Measurements from ENCODE around the gene PLPPR1. TPM values are rescaled to one million over a fixed set of nuclear protein-coding genes. Genes with fewer than 3 reads are reported as not detected.

The PLPPR1 gene
- total RNA-seq, 1 donor from 2014 or later, result 6.3 TPM

GRCh38 chr9:101072259-101072658 lies 43.7 kb downstream of the PLPPR1 start:
- Histone ChIP-seq H3K27me3 (ENCODE audit: control insufficient read depth in 3 of 3, insufficient read depth in 3 of 3, low read length in 3 of 3) (no peaks in the 10 kb centered on the region), H3K27ac (ENCODE audit: low read depth, low read length) (no peak overlapping the region), H3K4me3 (ENCODE audit: low read length in 3 of 3) (no peak overlapping the region), H3K9ac (ENCODE audit: low read depth in 1 of 3, low read length in 3 of 3) (no peak overlapping the region), H3K9me3 (ENCODE audit: control insufficient read depth in 3 of 3, low read length in 3 of 3) (no peaks in the 10 kb centered on the region), H3K36me3 (ENCODE audit: control insufficient read depth in 3 of 3, insufficient read depth in 3 of 3, low read length in 3 of 3) (no peaks in the 10 kb centered on the region), H3K4me1 (ENCODE audit: control insufficient read depth in 3 of 3, insufficient read depth in 3 of 3, low read length in 3 of 3) (no peaks in the 10 kb centered on the region)

GRCh38 chr9:101073122-101073521 lies 44.6 kb downstream of the PLPPR1 start:
- Histone ChIP-seq H3K36me3 (ENCODE audit: control insufficient read depth in 3 of 3, insufficient read depth in 3 of 3, low read length in 3 of 3) (no peaks in the 10 kb centered on the region), H3K27me3 (ENCODE audit: control insufficient read depth in 3 of 3, insufficient read depth in 3 of 3, low read length in 3 of 3) (no peaks in the 10 kb centered on the region), H3K9ac (ENCODE audit: low read depth in 1 of 3, low read length in 3 of 3) (no peak overlapping the region), H3K27ac (ENCODE audit: low read depth, low read length) (no peak overlapping the region), H3K4me3 (ENCODE audit: low read length in 3 of 3) (no peak overlapping the region), H3K4me1 (ENCODE audit: control insufficient read depth in 3 of 3, insufficient read depth in 3 of 3, low read length in 3 of 3) (no peaks in the 10 kb centered on the region), H3K9me3 (ENCODE audit: control insufficient read depth in 3 of 3, low read length in 3 of 3) (no peaks in the 10 kb centered on the region)

DNA sequence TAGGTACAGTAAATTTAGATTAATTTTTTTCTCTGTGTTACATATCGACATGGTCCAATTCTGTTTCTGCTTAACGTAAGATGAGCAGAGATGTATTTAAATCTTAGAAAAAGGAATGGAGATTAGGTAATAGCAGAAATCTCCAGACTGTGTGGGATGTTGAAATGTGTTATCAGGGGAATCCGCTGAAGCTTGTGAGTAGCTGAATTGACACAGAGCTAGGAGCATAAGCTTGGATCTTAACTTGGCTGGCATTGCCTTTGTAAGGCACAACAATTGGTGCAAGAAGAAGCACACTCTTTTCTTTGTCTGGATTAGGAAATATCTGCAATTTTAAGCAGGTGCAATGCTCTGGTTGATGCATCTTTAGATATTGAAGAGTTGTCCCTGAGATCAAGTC lies 53.1 kb downstream of the PLPPR1 start:
- no peaks in the 10 kb centered on the region for H3K4me1 ChIP-seq (ENCODE audit: control insufficient read depth in 3 of 3, insufficient read depth in 3 of 3, low read length in 3 of 3)
- no peak overlapping the region for H3K4me3 ChIP-seq (ENCODE audit: low read length in 3 of 3)
- no peak overlapping the region for H3K9ac ChIP-seq (ENCODE audit: low read depth in 1 of 3, low read length in 3 of 3)
- no peak overlapping the region for H3K27ac ChIP-seq (ENCODE audit: low read depth, low read length)
- no peaks in the 10 kb centered on the region for H3K36me3 ChIP-seq (ENCODE audit: control insufficient read depth in 3 of 3, insufficient read depth in 3 of 3, low read length in 3 of 3)
- H3K9me3 ChIP-seq (ENCODE audit: control insufficient read depth in 3 of 3, low read length in 3 of 3), result no peaks in the 10 kb centered on the region
- no peaks in the 10 kb centered on the region for H3K27me3 ChIP-seq (ENCODE audit: control insufficient read depth in 3 of 3, insufficient read depth in 3 of 3, low read length in 3 of 3)

DNA sequence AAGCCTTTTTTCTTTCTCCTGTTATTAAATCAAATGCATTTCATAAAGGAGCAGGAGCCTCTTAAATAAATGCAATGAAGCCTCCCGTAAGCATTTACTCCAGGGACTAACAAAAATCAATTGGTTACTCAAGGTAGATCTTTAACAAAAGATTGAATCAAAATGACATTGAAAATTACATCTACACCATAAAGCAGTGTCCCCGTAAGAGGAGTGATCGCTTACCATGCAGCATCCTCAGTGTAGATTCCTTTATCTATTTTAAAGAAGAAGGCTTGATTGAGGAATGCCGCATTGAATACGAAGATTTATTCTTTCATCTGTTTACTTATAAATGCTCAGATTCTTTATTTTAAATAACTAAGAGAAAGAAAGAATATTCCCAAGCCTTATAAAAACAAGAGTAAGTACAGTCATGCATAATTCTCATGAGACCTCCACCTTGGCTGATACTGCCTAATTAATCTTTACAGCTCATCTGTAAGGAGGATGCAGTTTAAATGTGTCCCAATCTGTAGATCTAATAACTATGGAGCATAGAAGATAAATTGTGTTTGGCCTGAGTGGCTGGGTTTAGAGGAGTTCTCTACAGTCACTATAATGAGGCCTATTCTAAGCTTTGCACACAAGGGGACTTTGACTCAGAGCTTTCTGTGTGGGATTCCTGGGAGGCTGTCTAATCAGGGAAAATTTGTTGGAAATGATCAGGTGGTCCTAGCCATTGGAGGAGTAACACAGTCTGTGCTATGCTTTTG lies 55.1 kb downstream of the PLPPR1 start:
- H3K4me3 ChIP-seq (ENCODE audit: low read length in 3 of 3), result no peak overlapping the region
- H3K9ac ChIP-seq (ENCODE audit: low read depth in 1 of 3, low read length in 3 of 3), result no peak overlapping the region
- H3K4me1 ChIP-seq (ENCODE audit: control insufficient read depth in 3 of 3, insufficient read depth in 3 of 3, low read length in 3 of 3), result no peaks in the 10 kb centered on the region
- H3K9me3 ChIP-seq (ENCODE audit: control insufficient read depth in 3 of 3, low read length in 3 of 3), result no peaks in the 10 kb centered on the region
- H3K27ac ChIP-seq (ENCODE audit: low read depth, low read length), result no peak overlapping the region
- no peaks in the 10 kb centered on the region for H3K36me3 ChIP-seq (ENCODE audit: control insufficient read depth in 3 of 3, insufficient read depth in 3 of 3, low read length in 3 of 3)
- H3K27me3 ChIP-seq (ENCODE audit: control insufficient read depth in 3 of 3, insufficient read depth in 3 of 3, low read length in 3 of 3), result no peaks in the 10 kb centered on the region

DNA sequence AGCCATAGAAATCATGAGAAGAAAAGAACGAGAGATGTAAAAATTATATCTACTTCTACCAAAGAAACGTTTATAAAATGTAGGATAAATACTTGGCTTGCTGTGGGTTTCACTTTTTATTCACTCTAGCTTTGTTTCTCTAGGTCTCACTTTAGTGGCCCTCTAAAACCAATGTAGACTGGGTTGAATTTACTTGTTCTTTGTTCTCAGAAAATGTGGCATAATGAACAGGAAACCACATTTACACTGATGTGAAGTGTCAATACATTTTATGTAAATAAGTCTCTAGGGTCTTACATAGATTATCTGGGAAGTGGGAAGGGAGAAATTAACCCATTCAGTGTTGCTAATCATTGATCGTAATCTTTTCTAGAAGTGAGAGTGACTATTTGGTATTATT lies 58.9 kb downstream of the PLPPR1 start:
- Histone ChIP-seq H3K27ac (ENCODE audit: low read depth, low read length) (no peak overlapping the region), H3K27me3 (ENCODE audit: control insufficient read depth in 3 of 3, insufficient read depth in 3 of 3, low read length in 3 of 3) (no peaks in the 10 kb centered on the region), H3K4me1 (ENCODE audit: control insufficient read depth in 3 of 3, insufficient read depth in 3 of 3, low read length in 3 of 3) (no peaks in the 10 kb centered on the region), H3K9ac (ENCODE audit: low read depth in 1 of 3, low read length in 3 of 3) (no peak overlapping the region), H3K4me3 (ENCODE audit: low read length in 3 of 3) (no peak overlapping the region), H3K9me3 (ENCODE audit: control insufficient read depth in 3 of 3, low read length in 3 of 3) (no peaks in the 10 kb centered on the region), H3K36me3 (ENCODE audit: control insufficient read depth in 3 of 3, insufficient read depth in 3 of 3, low read length in 3 of 3) (no peaks in the 10 kb centered on the region)

DNA sequence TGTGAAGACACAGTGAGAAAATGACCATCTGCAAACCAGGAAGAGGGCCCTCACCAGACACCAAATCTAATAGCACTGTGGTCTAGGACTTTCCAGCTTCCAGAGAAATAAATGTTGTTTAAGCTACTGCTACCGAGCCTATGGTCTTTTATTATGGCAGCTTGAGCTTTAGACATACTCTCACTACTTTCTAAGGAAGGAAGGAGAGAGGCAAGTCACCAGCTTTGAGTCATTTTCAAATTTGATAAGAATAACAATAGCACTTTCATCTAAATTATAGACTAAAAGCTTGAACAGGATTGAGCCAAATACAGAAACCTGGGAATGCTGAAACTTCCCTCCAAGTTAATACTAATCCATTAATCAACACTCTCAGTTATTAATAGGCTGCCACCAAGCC lies 64.4 kb downstream of the PLPPR1 start:
- Histone ChIP-seq H3K4me1 (ENCODE audit: control insufficient read depth in 3 of 3, insufficient read depth in 3 of 3, low read length in 3 of 3) (no peaks in the 10 kb centered on the region), H3K36me3 (ENCODE audit: control insufficient read depth in 3 of 3, insufficient read depth in 3 of 3, low read length in 3 of 3) (no peaks in the 10 kb centered on the region), H3K4me3 (ENCODE audit: low read length in 3 of 3) (no peak overlapping the region), H3K9ac (ENCODE audit: low read depth in 1 of 3, low read length in 3 of 3) (no peak overlapping the region), H3K27ac (ENCODE audit: low read depth, low read length) (no peak overlapping the region), H3K27me3 (ENCODE audit: control insufficient read depth in 3 of 3, insufficient read depth in 3 of 3, low read length in 3 of 3) (no peaks in the 10 kb centered on the region), H3K9me3 (ENCODE audit: control insufficient read depth in 3 of 3, low read length in 3 of 3) (no peaks in the 10 kb centered on the region)

DNA sequence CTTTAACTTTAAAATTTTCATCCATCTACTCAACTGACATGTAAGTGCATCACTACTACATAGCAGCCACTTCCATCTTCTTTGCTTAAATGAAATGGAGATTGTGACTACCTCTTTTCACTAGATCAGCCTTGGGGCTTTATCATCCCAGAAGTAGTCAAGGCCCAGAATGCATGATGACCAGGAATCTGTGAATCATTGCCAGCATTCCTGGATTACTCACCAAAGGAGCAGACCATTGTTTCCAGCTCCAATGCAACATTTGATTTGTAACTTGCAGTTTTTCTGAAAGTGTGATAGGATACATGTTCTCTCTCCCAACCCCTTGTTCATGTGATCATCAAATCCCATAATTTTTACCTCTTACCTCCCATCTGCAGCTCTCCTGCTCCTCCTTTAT lies 65.1 kb downstream of the PLPPR1 start:
- Histone ChIP-seq H3K27me3 (ENCODE audit: control insufficient read depth in 3 of 3, insufficient read depth in 3 of 3, low read length in 3 of 3) (no peaks in the 10 kb centered on the region), H3K4me3 (ENCODE audit: low read length in 3 of 3) (no peak overlapping the region), H3K36me3 (ENCODE audit: control insufficient read depth in 3 of 3, insufficient read depth in 3 of 3, low read length in 3 of 3) (no peaks in the 10 kb centered on the region), H3K9ac (ENCODE audit: low read depth in 1 of 3, low read length in 3 of 3) (no peak overlapping the region), H3K4me1 (ENCODE audit: control insufficient read depth in 3 of 3, insufficient read depth in 3 of 3, low read length in 3 of 3) (no peaks in the 10 kb centered on the region), H3K9me3 (ENCODE audit: control insufficient read depth in 3 of 3, low read length in 3 of 3) (no peaks in the 10 kb centered on the region), H3K27ac (ENCODE audit: low read depth, low read length) (no peak overlapping the region)

DNA sequence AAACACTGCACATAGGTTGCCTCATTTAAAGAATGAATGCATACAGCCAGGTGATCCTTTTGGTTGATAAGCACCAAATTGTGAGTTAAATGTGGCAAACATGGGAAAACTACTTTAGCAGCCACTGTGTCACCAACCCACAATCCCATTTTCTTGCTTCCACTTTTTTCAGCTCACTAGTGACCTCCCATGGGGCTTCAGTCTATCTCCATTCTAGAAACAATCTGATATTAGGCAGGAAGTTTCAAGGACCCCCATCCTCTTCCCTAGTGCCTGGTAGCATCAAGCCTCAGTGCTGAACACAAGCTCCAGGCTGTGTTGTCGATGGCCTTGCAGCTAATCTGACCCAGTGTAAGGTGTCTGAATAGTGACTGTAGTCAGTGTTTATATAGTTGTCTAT lies 66.2 kb downstream of the PLPPR1 start:
- no peak overlapping the region for H3K9ac ChIP-seq (ENCODE audit: low read depth in 1 of 3, low read length in 3 of 3)
- H3K9me3 ChIP-seq (ENCODE audit: control insufficient read depth in 3 of 3, low read length in 3 of 3), result no peaks in the 10 kb centered on the region
- H3K36me3 ChIP-seq (ENCODE audit: control insufficient read depth in 3 of 3, insufficient read depth in 3 of 3, low read length in 3 of 3), result no peaks in the 10 kb centered on the region
- H3K27me3 ChIP-seq (ENCODE audit: control insufficient read depth in 3 of 3, insufficient read depth in 3 of 3, low read length in 3 of 3), result no peaks in the 10 kb centered on the region
- no peak overlapping the region for H3K27ac ChIP-seq (ENCODE audit: low read depth, low read length)
- no peak overlapping the region for H3K4me3 ChIP-seq (ENCODE audit: low read length in 3 of 3)
- H3K4me1 ChIP-seq (ENCODE audit: control insufficient read depth in 3 of 3, insufficient read depth in 3 of 3, low read length in 3 of 3), result no peaks in the 10 kb centered on the region

GRCh38 chr9:101097210-101097609 lies 68.7 kb downstream of the PLPPR1 start:
- Histone ChIP-seq H3K9ac (ENCODE audit: low read depth in 1 of 3, low read length in 3 of 3) (no peak overlapping the region), H3K27me3 (ENCODE audit: control insufficient read depth in 3 of 3, insufficient read depth in 3 of 3, low read length in 3 of 3) (no peaks in the 10 kb centered on the region), H3K27ac (ENCODE audit: low read depth, low read length) (no peak overlapping the region), H3K36me3 (ENCODE audit: control insufficient read depth in 3 of 3, insufficient read depth in 3 of 3, low read length in 3 of 3) (no peaks in the 10 kb centered on the region), H3K4me3 (ENCODE audit: low read length in 3 of 3) (no peak overlapping the region), H3K4me1 (ENCODE audit: control insufficient read depth in 3 of 3, insufficient read depth in 3 of 3, low read length in 3 of 3) (no peaks in the 10 kb centered on the region), H3K9me3 (ENCODE audit: control insufficient read depth in 3 of 3, low read length in 3 of 3) (no peaks in the 10 kb centered on the region)

DNA sequence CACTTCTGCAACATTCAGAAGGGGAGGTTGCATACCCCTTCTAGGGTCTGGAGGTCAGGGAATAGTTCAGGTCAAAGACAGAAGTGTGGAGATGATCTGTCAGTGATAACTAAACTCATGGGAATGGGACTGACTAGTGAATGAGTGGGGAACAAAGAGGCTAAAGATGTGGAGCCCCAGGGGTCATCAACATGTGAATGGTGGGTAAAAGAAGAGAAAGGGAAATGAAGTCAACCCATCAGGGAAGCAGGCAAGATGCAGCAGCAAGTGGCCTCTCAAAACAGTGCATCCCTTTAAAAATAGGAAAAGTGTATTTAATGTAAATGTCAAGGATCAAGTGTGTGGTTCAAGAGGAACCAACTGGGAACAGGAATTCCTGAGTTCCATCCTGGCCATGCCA lies 69.9 kb downstream of the PLPPR1 start:
- Histone ChIP-seq H3K4me1 (ENCODE audit: control insufficient read depth in 3 of 3, insufficient read depth in 3 of 3, low read length in 3 of 3) (no peaks in the 10 kb centered on the region), H3K36me3 (ENCODE audit: control insufficient read depth in 3 of 3, insufficient read depth in 3 of 3, low read length in 3 of 3) (no peaks in the 10 kb centered on the region), H3K9me3 (ENCODE audit: control insufficient read depth in 3 of 3, low read length in 3 of 3) (no peaks in the 10 kb centered on the region), H3K27me3 (ENCODE audit: control insufficient read depth in 3 of 3, insufficient read depth in 3 of 3, low read length in 3 of 3) (no peaks in the 10 kb centered on the region), H3K4me3 (ENCODE audit: low read length in 3 of 3) (no peak overlapping the region), H3K27ac (ENCODE audit: low read depth, low read length) (no peak overlapping the region), H3K9ac (ENCODE audit: low read depth in 1 of 3, low read length in 3 of 3) (no peak overlapping the region)
